AG04450 (cell line): ENCODE results near the gene UBR1. TPM values are rescaled to one million over a fixed set of nuclear protein-coding genes. Genes with fewer than 3 reads are reported as not detected.

Experiments used
- CTCF ChIA-PET: fragments of 300-600, 350-600 bp; formaldehyde crosslinking; extraction: SDS; loops from one replicate; lab custom pipeline; 2022; ENCODE audit warnings: antibody characterized with exemption, inconsistent platforms; lab: Charles Lee
- POLR2A ChIA-PET: fragments of 350-600 bp; formaldehyde crosslinking; extraction: SDS; loops from one replicate; lab custom pipeline; 2021; ENCODE audit warnings: antibody characterized with exemption, inconsistent platforms; lab: Yijun Ruan, JAX
- DNase-seq: peaks from one replicate; pipeline ENCODE4 v3.0.0-alpha.2; 2011; ENCODE audit warnings: low read depth, low spot score
- H3K27ac ChIP-seq: one replicate; pipeline ENCODE4 v1.5.1; 2012; ENCODE audit warnings: low read depth, low read length, control low read depth
- H3K27me3 ChIP-seq: one replicate; pipeline ENCODE4 v1.6.0; 2012; ENCODE audit warnings: low read length; ENCODE audit not compliant: control insufficient read depth, insufficient read depth
- H3K4me3 ChIP-seq: 2 replicates; pipeline ENCODE4 v1.5.1; 2011; ENCODE audit warnings: mild to moderate bottlenecking, low read depth, low read length, control low read depth
- H3K9me3 ChIP-seq: 2 replicates; pipeline ENCODE4 v1.5.1; 2012; ENCODE audit warnings: low read length; ENCODE audit not compliant: control insufficient read depth, insufficient read depth
- CTCF ChIP-seq: IDR thresholded peaks from 2 replicates; pipeline ENCODE4 v1.5.1; 2011; ENCODE audit warnings: low read depth, low read length, control low read depth, inconsistent platforms
- polyA plus RNA-seq: library from polyadenylated mRNA; depleted of rRNA; stranded (reverse); fragments of >200 nt; gene quantifications from 2 replicates; pipeline ENCODE4 v1.2.3, GENCODE V29; 2011

UBR1 gene
- polyA plus RNA-seq, 1 experiment = 18.4 TPM

GRCh38 chr15:43126356-43126755 lies 20.5 kb upstream of the UBR1 start:
- ChIA-PET CTCF (no interaction called here), POLR2A (no interaction called here)
- DNase-seq = no peak
- H3K27ac ChIP-seq = no peak overlapping the region
- TF ChIP-seq CTCF = no peak
- no peak overlapping the region for H3K4me3 ChIP-seq
- no peaks in the 10 kb centered on the region for H3K27me3 ChIP-seq
- H3K9me3 ChIP-seq = no peaks in the 10 kb centered on the region

- POLR2A ChIA-PET = no interaction called here
- CTCF ChIA-PET = no interaction called here
- no peak for DNase-seq
- H3K27me3 ChIP-seq = no peaks in the 10 kb centered on the region
- H3K4me3 ChIP-seq = no peak overlapping the region
- no peak overlapping the region for H3K27ac ChIP-seq
- TF ChIP-seq CTCF = no peak
- H3K9me3 ChIP-seq = no peaks in the 10 kb centered on the region
These were observed 19.3 kb upstream of the UBR1 start for GRCh38 chr15:43125100-43125661.

- POLR2A ChIA-PET = interaction anchor here (0.6 to 1.9 kb wide), 2 partner anchors 15 to 25 kb away, joined by 3 to 4 read pairs; partner anchors contain the start of gene UBR1
- no peak for TF ChIP-seq CTCF
- Histone ChIP-seq H3K27me3 (peaks cover 6% of the 10 kb centered on the region), H3K27ac (no peak overlapping the region), H3K4me3 (no peak overlapping the region), H3K9me3 (no peaks in the 10 kb centered on the region)
- CTCF ChIA-PET = interaction anchor here (0.6 to 0.7 kb wide), 2 partner anchors 70 to 108 kb away, joined by 3 to 6 read pairs; no protein-coding TSS in a partner anchor
- no peak for DNase-seq
These were observed 16.0 kb upstream of the UBR1 start for GRCh38 chr15:43121863-43122262.

- DNase-seq = no peak
- Histone ChIP-seq H3K9me3 (no peaks in the 10 kb centered on the region), H3K4me3 (no peak overlapping the region), H3K27ac (no peak overlapping the region), H3K27me3 (peaks cover 11% of the 10 kb centered on the region)
- TF ChIP-seq CTCF = no peak
- CTCF ChIA-PET = no interaction called here
- POLR2A ChIA-PET = no interaction called here
These were observed 13.0 kb upstream of the UBR1 start for GRCh38 chr15:43118829-43119228.

GRCh38 chr15:43118286-43118685 lies 12.4 kb upstream of the UBR1 start:
- H3K9me3 ChIP-seq = no peaks in the 10 kb centered on the region
- H3K27me3 ChIP-seq = peaks cover 11% of the 10 kb centered on the region
- ChIA-PET POLR2A (no interaction called here), CTCF (no interaction called here)
- H3K27ac ChIP-seq = no peak overlapping the region
- H3K4me3 ChIP-seq = no peak overlapping the region
- DNase-seq = no peak
- no peak for TF ChIP-seq CTCF
